HepG2 (cell line): Measurements from ENCODE around the gene GRHL1.
"Not testable (repeated sequence)": the region's sequence is repeated elsewhere in the genome, so short reads cannot be mapped to it uniquely, and the experiment has no call there.

ENCODE experiments used
- CTCF ChIP-seq: sonication (generic); formaldehyde crosslinking; IDR thresholded peaks from 2 replicates; pipeline ENCODE4 v1.5.0; 2020; ENCODE audit warnings: mild to moderate bottlenecking, missing genetic modification reagents, moderate library complexity
- EZH2 ChIP-seq: conservative IDR thresholded peaks from 2 replicates; pipeline ENCODE4 v1.6.1; 2012; ENCODE audit warnings: mild to moderate bottlenecking, low read depth, low read length, moderate library complexity
- GMEB1 ChIP-seq: sonication (generic); formaldehyde crosslinking; IDR thresholded peaks from 2 replicates; pipeline ENCODE4 v1.5.1; 2020; ENCODE audit warnings: missing genetic modification reagents, mild to moderate bottlenecking, borderline replicate concordance
- NFRKB ChIP-seq: fragments of 450-650 bp; IDR thresholded peaks from 2 replicates; pipeline ENCODE4 v1.6.1; 2017
- PHF8 ChIP-seq: sonication (generic); formaldehyde crosslinking; IDR thresholded peaks from 2 replicates; pipeline ENCODE4 v1.5.0; 2020; ENCODE audit warnings: missing genetic modification reagents
- RFXAP ChIP-seq: sonication (generic); formaldehyde crosslinking; IDR thresholded peaks from 2 replicates; pipeline ENCODE4 v1.4.0; 2020; ENCODE audit warnings: missing genetic modification reagents, borderline replicate concordance
- SMAD1 ChIP-seq: sonication (generic); formaldehyde crosslinking; IDR thresholded peaks from 2 replicates; pipeline ENCODE4 v1.4.0; 2020; ENCODE audit warnings: missing genetic modification reagents, low read depth, mild to moderate bottlenecking, borderline replicate concordance
- STAT6 ChIP-seq: sonication (generic); formaldehyde crosslinking; IDR thresholded peaks from 2 replicates; pipeline ENCODE4 v1.4.0; 2020; ENCODE audit warnings: missing genetic modification reagents, mild to moderate bottlenecking, borderline replicate concordance
- USF2 ChIP-seq, 2 experiments: sonication (generic) in 1 of 2; formaldehyde crosslinking in 1 of 2; IDR thresholded peaks; 2 replicates each; pipeline versions ENCODE4 v1.5.1 to v1.6.1; 2011 to 2020; ENCODE audit warnings: borderline replicate concordance in 1 of 2, low read depth in 1 of 2, low read length in 1 of 2, mild to moderate bottlenecking in 1 of 2, missing genetic modification reagents in 1 of 2, moderate library complexity in 1 of 2
- ZBTB1 ChIP-seq: sonication (generic); formaldehyde crosslinking; IDR thresholded peaks from 2 replicates; pipeline ENCODE4 v1.4.0; 2020; ENCODE audit warnings: missing genetic modification reagents, borderline replicate concordance
- ZNF354B ChIP-seq: sonication (generic); formaldehyde crosslinking; IDR thresholded peaks from 2 replicates; pipeline ENCODE4 v1.8.0; 2022; ENCODE audit warnings: mild to moderate bottlenecking, missing genetic modification reagents

- not testable (repeated sequence) for TF ChIP-seq RFXAP; ZBTB1; CTCF (CRISPR knock-in tag); PHF8 (CRISPR knock-in tag); SMAD1 (CRISPR knock-in tag); STAT6 (CRISPR knock-in tag); EZH2; NFRKB; USF2 (IDR thresholded peaks at IDR 0.05; ENCODE audit: low read depth, low read length); USF2 (CRISPR knock-in tag; IDR thresholded peaks at IDR 0.05; ENCODE audit: borderline replicate concordance); GMEB1 (CRISPR knock-in tag); ZNF354B (CRISPR knock-in tag)
These were observed 64.0 kb downstream of the GRHL1 start for GRCh38 chr2:10015376-10015989.
